GM19099 (cell line): Measurements from ENCODE around the gene FADS1.

Source experiments
- POLR2A ChIP-seq: IDR thresholded peaks from 3 replicates; pipeline ENCODE4 v1.6.1; 2011; ENCODE audit warnings: low read depth; ENCODE audit not compliant: insufficient read length; ENCODE audit errors: extremely low read depth

Gene FADS1

DNA sequence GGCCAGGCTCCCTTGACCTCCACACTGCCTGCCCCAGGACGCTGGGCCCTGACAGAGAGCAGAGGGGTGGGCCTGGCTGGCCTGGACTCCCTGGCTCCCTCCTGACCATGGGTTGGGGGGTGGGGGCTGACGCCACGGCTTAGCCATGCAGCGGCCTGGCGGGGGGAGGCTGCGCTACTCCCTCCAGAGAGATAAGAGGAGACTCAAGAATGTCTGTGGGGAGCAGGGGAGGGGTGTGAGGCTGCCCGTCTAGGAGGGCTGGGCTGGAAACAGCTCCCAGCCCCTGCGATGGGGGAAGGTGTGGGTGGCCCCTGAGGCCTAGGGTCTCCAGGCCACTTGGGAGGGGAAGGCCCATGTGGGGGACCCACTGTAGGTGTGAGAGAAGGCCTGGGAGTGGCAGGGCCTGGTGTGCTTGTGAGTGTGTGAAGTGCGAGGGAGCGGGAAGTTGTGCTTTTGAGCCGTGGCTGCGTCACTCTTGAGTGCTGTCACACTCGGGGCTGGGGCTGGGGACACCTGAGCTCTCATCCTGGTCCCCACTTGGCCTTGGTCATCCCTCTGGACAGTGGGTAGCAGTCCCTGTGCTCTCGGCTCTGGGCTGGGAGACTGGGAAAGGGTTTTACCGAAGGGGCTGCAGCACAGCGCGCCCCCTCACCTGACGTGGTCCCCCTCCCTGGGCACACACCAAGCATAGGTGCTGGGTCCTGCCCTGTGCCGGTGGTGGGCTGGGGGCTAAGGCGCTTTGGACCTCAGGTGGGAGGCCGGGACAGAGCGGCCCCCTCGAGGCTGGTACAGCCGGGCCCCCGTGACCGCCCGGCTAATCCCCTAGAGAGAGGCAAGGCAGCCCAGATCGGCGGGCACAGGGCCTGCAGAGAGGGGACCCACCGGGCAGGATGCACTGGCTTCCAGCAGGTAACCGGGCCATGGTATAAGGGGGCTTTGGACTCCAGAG is 62.0 kb downstream of the FADS1 start:
- no peak for TF ChIP-seq POLR2A

DNA sequence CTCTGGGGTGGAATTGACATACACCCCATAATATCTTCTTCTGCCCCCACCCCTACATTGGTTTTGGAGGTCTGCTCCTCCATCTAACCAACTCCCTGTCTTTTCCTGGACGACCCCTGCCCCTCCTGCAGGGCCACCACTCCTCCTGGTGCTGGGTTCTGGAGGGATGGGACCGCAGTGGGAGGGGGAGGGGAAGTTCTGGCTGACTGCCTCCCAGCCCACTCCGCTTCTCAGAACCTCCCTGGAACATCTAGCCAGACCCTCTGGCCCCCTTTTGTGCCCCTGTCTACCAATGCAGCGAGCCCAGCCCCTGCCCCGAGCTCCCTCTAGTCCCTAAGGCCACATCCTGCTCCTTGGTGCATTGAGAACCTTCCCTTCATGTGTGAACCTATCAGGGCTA is 63.1 kb downstream of the FADS1 start:
- TF ChIP-seq POLR2A: no peak

DNA sequence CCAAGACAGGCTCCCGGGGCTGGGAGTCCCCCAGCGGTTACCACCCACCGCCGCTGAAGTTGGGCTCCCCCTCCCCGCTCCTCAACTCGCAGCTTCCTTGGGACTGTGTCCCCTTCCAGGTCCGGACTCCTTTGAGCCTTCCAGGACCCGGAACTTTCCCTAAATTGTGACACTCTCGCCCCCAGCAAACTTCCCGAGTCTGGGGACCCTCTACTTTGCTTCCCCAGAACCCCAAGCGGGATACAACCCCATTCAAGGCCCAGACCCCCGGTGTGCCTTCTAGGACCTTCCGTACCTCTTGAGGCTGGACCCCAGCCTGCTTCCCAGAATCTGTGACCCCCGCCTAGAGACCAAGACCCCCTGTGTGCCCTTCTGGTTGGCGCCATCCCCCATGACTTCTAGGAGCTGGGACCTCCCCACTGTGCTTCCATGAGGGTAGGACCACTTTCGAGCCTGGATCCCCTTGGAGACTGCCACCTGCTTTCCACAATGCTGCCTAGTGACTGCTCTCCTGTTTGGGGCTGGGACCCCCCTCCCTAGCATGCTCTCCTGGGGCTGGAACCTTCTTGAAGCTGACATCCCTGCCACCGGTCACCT is 63.8 kb downstream of the FADS1 start:
- TF ChIP-seq POLR2A: no peak

DNA sequence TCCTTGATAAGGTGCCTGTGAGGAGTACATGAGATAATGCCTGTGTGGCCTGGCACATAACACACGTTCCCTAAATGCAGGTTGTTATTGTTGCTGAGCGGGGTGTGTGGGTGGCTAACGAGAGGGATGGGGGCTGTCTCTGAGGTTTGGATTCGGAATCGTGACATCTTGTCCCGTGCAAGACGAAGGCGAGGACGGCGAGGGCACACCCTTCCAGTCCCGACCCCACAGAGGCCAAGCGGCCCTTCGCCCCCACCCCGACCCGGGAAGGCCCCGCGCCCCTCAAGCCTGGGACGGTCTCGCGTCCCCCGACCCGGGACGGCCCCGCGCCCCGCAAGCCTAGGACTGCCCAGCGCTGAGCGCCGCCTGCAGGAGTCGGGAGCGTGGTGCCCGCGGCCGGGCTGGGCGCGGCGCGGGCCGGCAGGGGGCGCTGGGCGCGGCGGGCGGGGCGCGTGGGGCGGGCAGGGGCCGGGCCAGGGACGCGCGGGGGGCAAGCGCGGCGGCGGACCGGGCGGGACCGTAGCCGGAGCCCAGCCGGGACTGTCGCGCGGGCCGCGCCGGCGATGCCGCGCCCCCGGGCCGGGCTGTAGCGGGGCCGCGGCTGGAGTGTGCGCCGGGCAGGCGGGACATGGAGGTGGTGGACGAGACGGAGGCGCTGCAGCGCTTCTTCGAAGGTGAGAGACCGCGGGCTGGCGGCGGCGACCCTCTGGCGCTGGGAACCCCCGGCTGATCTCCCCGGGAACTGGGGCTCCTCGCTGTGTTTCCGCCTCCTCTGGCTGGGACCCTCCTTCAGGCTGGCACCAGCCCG is 64.5 kb downstream of the FADS1 start, which contains the start of gene MYRF:
TSS of gene MYRF (plus strand) at position 520 of the 808 bp plus-strand sequence. CDS start at position 629, 109 bp downstream.
- peak; percentile 43 for TF ChIP-seq POLR2A

DNA sequence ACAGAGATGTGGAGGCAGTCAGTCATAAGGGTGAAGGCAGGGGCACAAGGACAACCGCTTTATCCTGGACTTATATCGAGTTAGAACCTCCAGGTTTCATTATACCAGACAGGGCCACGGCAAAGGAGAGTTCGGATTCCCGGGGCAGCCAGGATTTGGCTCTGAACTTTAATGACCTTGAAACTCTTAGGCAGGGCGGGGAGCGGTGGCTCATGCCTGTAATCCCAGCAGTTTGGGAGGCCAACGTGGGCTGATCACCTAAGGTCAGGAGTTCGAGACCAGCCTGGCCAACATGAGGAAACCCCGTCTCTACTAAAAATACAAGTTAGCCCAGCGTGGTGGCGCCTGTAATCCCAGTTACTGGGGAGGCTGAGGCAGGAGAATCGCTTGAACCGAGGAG is 65.4 kb downstream of the FADS1 start:
- no peak for TF ChIP-seq POLR2A

DNA sequence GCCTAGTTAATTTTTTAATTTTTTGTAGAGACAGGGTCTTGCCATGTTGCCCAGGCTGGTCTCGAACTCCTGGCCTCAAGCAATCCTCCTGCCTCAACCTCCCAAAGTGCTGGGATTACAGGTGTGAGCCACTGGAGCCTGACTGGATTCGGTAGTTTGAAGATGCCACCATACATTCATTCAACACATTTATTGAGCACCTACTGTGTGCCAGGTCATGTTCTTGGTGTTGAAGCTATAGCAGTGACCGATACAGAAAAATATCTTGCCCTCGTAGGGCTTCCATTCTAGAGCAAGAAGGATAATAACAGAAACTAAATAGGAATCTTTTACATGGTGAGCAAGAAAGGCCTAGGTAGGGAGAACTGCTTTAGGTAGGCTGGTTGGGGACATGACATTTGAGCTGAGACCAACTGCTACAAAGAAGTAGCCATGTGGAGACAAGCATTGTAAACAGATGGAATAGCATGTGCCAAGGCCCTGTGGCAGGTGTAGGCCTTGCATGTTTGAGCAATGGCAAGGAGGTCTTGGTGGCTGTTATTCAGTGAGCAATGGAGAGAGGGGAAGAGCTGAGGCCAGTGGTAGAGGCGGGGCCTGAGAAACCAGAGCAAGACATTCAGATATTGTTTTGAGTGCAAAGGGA is 66.1 kb downstream of the FADS1 start:
- TF ChIP-seq POLR2A: no peak
